Measurements from ENCODE around the gene DCST1. TPM values are rescaled to one million over a fixed set of nuclear protein-coding genes. Genes with fewer than 3 reads are reported as not detected.

The DCST1 gene
- total RNA-seq, 2 experiments from 2014 or later = 0.33 to 0.39 TPM

- Mint-ChIP-seq H3K4me3 (peak overlapping the region; percentile 62), H3K4me1 (ENCODE audit: low read depth) (peaks cover 54% of the 10 kb centered on the region), H3K27ac (no peak overlapping the region), H3K36me3 (ENCODE audit: low read depth) (no peaks in the 10 kb centered on the region), H3K27me3 (peaks cover 11% of the 10 kb centered on the region), H3K9me3 (no peaks in the 10 kb centered on the region)
- peaks cover 15 to 18% of the 10 kb centered on the region in 2 experiments for H3K27me3 ChIP-seq (ENCODE audit: control insufficient read depth in 1 of 2, insufficient read depth in 2 of 2, low read length in 2 of 2)
- peaks cover 0 to 15% of the 10 kb centered on the region in 2 experiments for H3K9me3 ChIP-seq (ENCODE audit: control insufficient read depth in 1 of 2, insufficient read depth in 1 of 2, low read length in 2 of 2)
- ATAC-seq (ENCODE audit: poor library complexity) = no peak
- H3K4me3 ChIP-seq (ENCODE audit: low read length) = no peak overlapping the region
- CTCF ChIA-PET = interaction anchor here (1.3 to 2.7 kb wide), 5 partner anchors 9 to 77 kb away, joined by 3 to 14 read pairs (median 5); partner anchors contain the start of genes ADAM15 and EFNA4
- peaks cover 45% of the 10 kb centered on the region for H3K4me1 ChIP-seq (ENCODE audit: insufficient read depth, low read length)
- no peak for DNase-seq
- TF ChIP-seq CTCF (IDR thresholded peaks at IDR 0.05) = no peak
- intact Hi-C loops (cut with DNase I, micrococcal nuclease) = no loop called here
- H3K36me3 ChIP-seq (ENCODE audit: insufficient read depth, low read length) = no peaks in the 10 kb centered on the region
- H3K27ac ChIP-seq (ENCODE audit: low read depth in 1 of 2, low read length in 2 of 2) = no peak overlapping the region
- POLR2A ChIA-PET = interaction anchor here (2.0 kb wide), 1 partner anchor 9 kb away, joined by 8 read pairs; no protein-coding TSS in a partner anchor
Observed at GRCh38 chr1:155076371-155076770, 42.7 kb downstream of the DCST1 start.

- no peak for ATAC-seq (ENCODE audit: poor library complexity)
- TF ChIP-seq CTCF (IDR thresholded peaks at IDR 0.05) = no peak
- Histone ChIP-seq H3K27me3 (ENCODE audit: control insufficient read depth in 1 of 2, insufficient read depth in 2 of 2, low read length in 2 of 2) (peaks cover 25% of the 10 kb centered on the region in 2 experiments), H3K36me3 (ENCODE audit: insufficient read depth, low read length) (no peaks in the 10 kb centered on the region), H3K4me1 (ENCODE audit: insufficient read depth, low read length) (peaks cover 53% of the 10 kb centered on the region), H3K4me3 (ENCODE audit: low read length) (no peak overlapping the region), H3K27ac (ENCODE audit: low read depth in 1 of 2, low read length in 2 of 2) (no peak overlapping the region), H3K9me3 (ENCODE audit: control insufficient read depth in 1 of 2, insufficient read depth in 1 of 2, low read length in 2 of 2) (peaks cover 0 to 18% of the 10 kb centered on the region in 2 experiments)
- Mint-ChIP-seq H3K9me3 (no peaks in the 10 kb centered on the region), H3K36me3 (ENCODE audit: low read depth) (no peaks in the 10 kb centered on the region), H3K4me1 (ENCODE audit: low read depth) (peaks cover 52% of the 10 kb centered on the region), H3K27me3 (peaks cover 19% of the 10 kb centered on the region), H3K4me3 (peak overlapping the region; percentile 30), H3K27ac (peak overlapping the region; percentile 5)
- ChIA-PET CTCF (interaction anchor here (1.0 to 1.5 kb wide), 3 partner anchors 15 to 78 kb away, joined by 3 to 5 read pairs (median 3); partner anchors contain the start of gene ADAM15), POLR2A (interaction anchor here (2.6 kb wide), 1 partner anchor 26 kb away, joined by 6 read pairs; the partner anchor contains the start of gene ADAM15)
- DNase-seq = no peak
- intact Hi-C loops (cut with DNase I, micrococcal nuclease) = loop anchor here in 1 of 2 experiments (1.0 kb wide), 1 partner anchor 10 kb away; no protein-coding TSS in a partner anchor
Observed at GRCh38 chr1:155077346-155077745, 43.7 kb downstream of the DCST1 start.

- intact Hi-C loops (cut with DNase I, micrococcal nuclease) = loop anchor here in 1 of 2 experiments (1.0 kb wide), 1 partner anchor 11 kb away; no protein-coding TSS in a partner anchor
- TF ChIP-seq CTCF (IDR thresholded peaks at IDR 0.05) = no peak
- H3K4me1 Mint-ChIP-seq (ENCODE audit: low read depth) = peaks cover 55% of the 10 kb centered on the region
- peaks cover 25% of the 10 kb centered on the region for H3K27me3 Mint-ChIP-seq
- ATAC-seq (ENCODE audit: poor library complexity) (no peak), DNase-seq (peak in 1 of 14 experiments; percentile 14)
- H3K27ac Mint-ChIP-seq = peak overlapping the region; percentile 5
- Histone ChIP-seq H3K4me3 (ENCODE audit: low read length) (no peak overlapping the region), H3K4me1 (ENCODE audit: insufficient read depth, low read length) (peaks cover 59% of the 10 kb centered on the region), H3K27me3 (ENCODE audit: control insufficient read depth in 1 of 2, insufficient read depth in 2 of 2, low read length in 2 of 2) (peaks cover 31% of the 10 kb centered on the region in 2 experiments), H3K9me3 (ENCODE audit: control insufficient read depth in 1 of 2, insufficient read depth in 1 of 2, low read length in 2 of 2) (peaks cover 0 to 24% of the 10 kb centered on the region in 2 experiments), H3K36me3 (ENCODE audit: insufficient read depth, low read length) (no peaks in the 10 kb centered on the region), H3K27ac (ENCODE audit: low read depth in 1 of 2, low read length in 2 of 2) (no peak overlapping the region)
- CTCF ChIA-PET = interaction anchor here (1.0 kb wide), 2 partner anchors 8 to 16 kb away, joined by 3 read pairs; no protein-coding TSS in a partner anchor
- POLR2A ChIA-PET = interaction anchor here (0.9 to 2.6 kb wide), 3 partner anchors 16 to 95 kb away, joined by 4 to 6 read pairs (median 4); partner anchors contain the start of genes ADAM15 and KRTCAP2
- H3K4me3 Mint-ChIP-seq = peak overlapping the region; percentile 58
- H3K9me3 Mint-ChIP-seq = no peaks in the 10 kb centered on the region
- no peaks in the 10 kb centered on the region for H3K36me3 Mint-ChIP-seq (ENCODE audit: low read depth)
Observed at GRCh38 chr1:155077758-155078445, 44.3 kb downstream of the DCST1 start.
